Cardiac muscle cell (in vitro differentiated cells and primary cell): ENCODE data around the gene BCKDHB. TPM values are rescaled to one million over a fixed set of nuclear protein-coding genes. Genes with fewer than 3 reads are reported as not detected.

ENCODE experiments used
- DNase-seq, 2 donors: peaks; one replicate each; pipeline versions ENCODE4 v3.0.0 to v3.0.0-alpha.2; 2010 to 2017; ENCODE audit warnings: low read depth in 1 of 2, low spot score in 1 of 2
- H3K27ac ChIP-seq: fragments of 200-600 bp; sonication (generic); 2 replicates; pipeline ENCODE4 v1.5.1; 2016
- H3K27me3 ChIP-seq: fragments of 200-600 bp; sonication (generic); 2 replicates; pipeline ENCODE4 v1.6.0; 2016; ENCODE audit warnings: control low read depth
- H3K36me3 ChIP-seq: fragments of 200-600 bp; sonication (generic); 2 replicates; pipeline ENCODE4 v1.5.1; 2016; ENCODE audit warnings: control low read depth
- H3K4me1 ChIP-seq: fragments of 200-600 bp; sonication (generic); 2 replicates; pipeline ENCODE4 v1.8.1; 2017; ENCODE audit warnings: low read depth, mild to moderate bottlenecking, mixed run types
- H3K4me3 ChIP-seq: fragments of 200-600 bp; sonication (generic); 2 replicates; pipeline ENCODE4 v1.5.1; 2016; ENCODE audit warnings: mild to moderate bottlenecking
- H3K9me3 ChIP-seq: fragments of 200-600 bp; sonication (generic); 2 replicates; pipeline ENCODE4 v1.5.1; 2017; ENCODE audit warnings: low read depth, mild to moderate bottlenecking, control low read depth
- CTCF ChIP-seq: IDR thresholded peaks from 2 replicates; pipeline ENCODE4 v1.5.1; 2012; ENCODE audit warnings: low read depth, mild to moderate bottlenecking, low read length
- polyA plus RNA-seq: library from polyadenylated mRNA; unstranded; fragments of >200 nt; fragmentation: Nextera tagmentation; extraction: Ambion mirVana; gene quantifications from 2 replicates; pipeline ENCODE4 v1.2.1, GENCODE V29; 2016
- total RNA-seq: library from RNA; depleted of rRNA; stranded (reverse); fragments of >200 nt; gene quantifications from 2 replicates; pipeline ENCODE4 v1.2.3, GENCODE V29; 2016

The BCKDHB gene
- total and polyA plus RNA-seq, 2 experiments from 2014 or later: 27.8 to 37.4 TPM

- Histone ChIP-seq H3K36me3 (no peaks in the 10 kb centered on the region), H3K9me3 (no peaks in the 10 kb centered on the region), H3K27ac (no peak overlapping the region), H3K4me1 (peaks cover 29% of the 10 kb centered on the region), H3K4me3 (no peak overlapping the region), H3K27me3 (no peaks in the 10 kb centered on the region)
- peak in 1 of 2 donors; percentile 37 for DNase-seq
- TF ChIP-seq CTCF: no peak
These were observed 228.7 kb downstream of the BCKDHB start for GRCh38 chr6:80335121-80335531.

- no peaks in the 10 kb centered on the region for H3K9me3 ChIP-seq
- no peak overlapping the region for H3K27ac ChIP-seq
- H3K27me3 ChIP-seq: no peaks in the 10 kb centered on the region
- H3K4me1 ChIP-seq: peaks cover 17% of the 10 kb centered on the region
- no peak for TF ChIP-seq CTCF
- no peaks in the 10 kb centered on the region for H3K36me3 ChIP-seq
- DNase-seq: no peak
- no peak overlapping the region for H3K4me3 ChIP-seq
These were observed 230.4 kb downstream of the BCKDHB start for GRCh38 chr6:80336911-80337310.

- no peaks in the 10 kb centered on the region for H3K36me3 ChIP-seq
- no peak overlapping the region for H3K4me3 ChIP-seq
- TF ChIP-seq CTCF: peak; percentile 71
- peak; percentile 61 to 84 for DNase-seq
- H3K27me3 ChIP-seq: no peaks in the 10 kb centered on the region
- H3K4me1 ChIP-seq: peaks cover 17% of the 10 kb centered on the region
- H3K27ac ChIP-seq: no peak overlapping the region
- H3K9me3 ChIP-seq: no peaks in the 10 kb centered on the region
These were observed 231.8 kb downstream of the BCKDHB start for GRCh38 chr6:80338201-80338836.

- Histone ChIP-seq H3K9me3 (no peaks in the 10 kb centered on the region), H3K4me3 (no peak overlapping the region), H3K27me3 (no peaks in the 10 kb centered on the region), H3K27ac (no peak overlapping the region), H3K4me1 (peaks cover 14% of the 10 kb centered on the region), H3K36me3 (no peaks in the 10 kb centered on the region)
- TF ChIP-seq CTCF: no peak
- no peak for DNase-seq
These were observed 232.9 kb downstream of the BCKDHB start for GRCh38 chr6:80339421-80339820.

- no peak overlapping the region for H3K4me3 ChIP-seq
- TF ChIP-seq CTCF: no peak
- no peak overlapping the region for H3K27ac ChIP-seq
- DNase-seq: no peak
- H3K4me1 ChIP-seq: peaks cover 7% of the 10 kb centered on the region
- no peaks in the 10 kb centered on the region for H3K27me3 ChIP-seq
- H3K36me3 ChIP-seq: no peaks in the 10 kb centered on the region
- H3K9me3 ChIP-seq: no peaks in the 10 kb centered on the region
These were observed 233.8 kb downstream of the BCKDHB start for GRCh38 chr6:80340280-80340679.
